22Rv1 (cell line): ENCODE data around the gene TTC7B.

ENCODE experiments used
- H3K27ac ChIP-seq: fragments of 450-650 bp; 2 replicates; pipeline ENCODE4 v1.5.1; 2017
- CTCF ChIP-seq: fragments of 450-650 bp; IDR thresholded peaks from 2 replicates; pipeline ENCODE4 v1.5.1; 2017; ENCODE audit warnings: mild to moderate bottlenecking
- ZFX ChIP-seq: fragments of 450-650 bp; IDR thresholded peaks from 2 replicates; pipeline ENCODE4 v1.6.1; 2017; ENCODE audit warnings: antibody characterized with exemption, borderline replicate concordance

Gene TTC7B

GRCh38 chr14:90600619-90601018, 215.6 kb downstream of the TTC7B start:
- no peak for TF ChIP-seq ZFX
- TF ChIP-seq CTCF = no peak
- H3K27ac ChIP-seq = no peak overlapping the region

- TF ChIP-seq ZFX (no peak), CTCF (no peak)
- H3K27ac ChIP-seq = no peak overlapping the region
Measured at GRCh38 chr14:90599748-90600507, 216.3 kb downstream of the TTC7B start.

- TF ChIP-seq CTCF (no peak), ZFX (no peak)
Measured at GRCh38 chr14:90599339-90599738, 216.9 kb downstream of the TTC7B start.

GRCh38 chr14:90597961-90598360, 218.3 kb downstream of the TTC7B start:
- no peak overlapping the region for H3K27ac ChIP-seq
- TF ChIP-seq CTCF (no peak), ZFX (no peak)

More at GRCh38 chr14:90599339-90599738, 216.9 kb downstream of the TTC7B start:
- H3K27ac ChIP-seq = no peak overlapping the region

GRCh38 chr14:90596733-90597132, 219.5 kb downstream of the TTC7B start:
- H3K27ac ChIP-seq = no peak overlapping the region
- TF ChIP-seq CTCF (no peak), ZFX (no peak)

- no peak for TF ChIP-seq CTCF
- no peak overlapping the region for H3K27ac ChIP-seq
Measured at GRCh38 chr14:90593254-90594040, 222.8 kb downstream of the TTC7B start.

- no peak for TF ChIP-seq CTCF
- TF ChIP-seq ZFX = no peak
- H3K27ac ChIP-seq = no peak overlapping the region
Measured at GRCh38 chr14:90592655-90593054, 223.6 kb downstream of the TTC7B start.
